ENCODE results near the gene NLGN1. TPM values are rescaled to one million over a fixed set of nuclear protein-coding genes. Genes with fewer than 3 reads are reported as not detected.

NLGN1 gene
- total RNA-seq, 1 experiment from 2014 or later, result not detected

DNA sequence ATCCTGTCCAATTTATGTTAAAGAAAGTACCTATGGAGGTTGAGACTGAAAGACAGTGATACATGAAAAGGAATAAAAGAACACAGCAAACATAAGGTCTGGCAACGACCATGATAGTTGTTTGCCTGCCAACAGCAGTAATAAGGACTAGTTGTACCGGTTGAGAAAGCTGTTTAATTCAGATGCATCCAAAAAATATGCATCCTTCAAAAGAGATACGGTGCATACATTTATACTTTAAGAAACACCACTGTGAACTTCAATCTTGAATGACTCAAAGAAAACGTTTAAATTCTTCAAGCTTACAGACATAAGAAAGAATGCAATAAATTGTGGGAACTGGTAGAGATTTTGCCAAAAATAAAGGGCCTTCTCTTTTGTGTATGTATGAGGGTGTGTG, 492.1 kb downstream of the NLGN1 start:
- Histone ChIP-seq H3K4me3 (replicated peaks in 1 of 2; ENCODE audit: low read depth in 1 of 2, low read length in 2 of 2) (no peak overlapping the region), H3K27ac (ENCODE audit: low read depth, low read length) (no peak overlapping the region), H3K9me3 (ENCODE audit: control insufficient read depth in 1 of 2, insufficient read depth in 1 of 2, low read depth in 1 of 2, low read length in 2 of 2) (no peaks in the 10 kb centered on the region), H3K27me3 (ENCODE audit: insufficient read depth, low read length) (no peaks in the 10 kb centered on the region), H3K79me2 (ENCODE audit: insufficient read depth, low read length) (no peaks in the 10 kb centered on the region), H3K9me2 (ENCODE audit: insufficient read depth) (no peaks in the 10 kb centered on the region), H3K4me2 (ENCODE audit: low read length) (no peak overlapping the region), H3K4me1 (ENCODE audit: control insufficient read depth in 1 of 2, insufficient read depth in 2 of 2, low read length in 2 of 2) (no peaks in the 10 kb centered on the region), H4K20me1 (ENCODE audit: insufficient read depth) (no peaks in the 10 kb centered on the region), H3K9ac (ENCODE audit: low read length) (no peak overlapping the region), H3K36me3 (ENCODE audit: control insufficient read depth in 1 of 2, insufficient read depth in 2 of 2, low read length in 2 of 2) (no peaks in the 10 kb centered on the region), H2AFZ (ENCODE audit: low read depth, low read length, poor library complexity, severe bottlenecking) (no peak overlapping the region)
- TF ChIP-seq POLR2AphosphoS5 (IDR thresholded peaks at IDR 0.05; ENCODE audit: low read depth, low read length), result no peak
- no peak for TF ChIP-seq RAD21 (IDR thresholded peaks at IDR 0.05; ENCODE audit: low read depth)
- TF ChIP-seq EGR1 (IDR thresholded peaks at IDR 0.05; ENCODE audit: low read depth), result no peak
- TF ChIP-seq, protein P1, sequence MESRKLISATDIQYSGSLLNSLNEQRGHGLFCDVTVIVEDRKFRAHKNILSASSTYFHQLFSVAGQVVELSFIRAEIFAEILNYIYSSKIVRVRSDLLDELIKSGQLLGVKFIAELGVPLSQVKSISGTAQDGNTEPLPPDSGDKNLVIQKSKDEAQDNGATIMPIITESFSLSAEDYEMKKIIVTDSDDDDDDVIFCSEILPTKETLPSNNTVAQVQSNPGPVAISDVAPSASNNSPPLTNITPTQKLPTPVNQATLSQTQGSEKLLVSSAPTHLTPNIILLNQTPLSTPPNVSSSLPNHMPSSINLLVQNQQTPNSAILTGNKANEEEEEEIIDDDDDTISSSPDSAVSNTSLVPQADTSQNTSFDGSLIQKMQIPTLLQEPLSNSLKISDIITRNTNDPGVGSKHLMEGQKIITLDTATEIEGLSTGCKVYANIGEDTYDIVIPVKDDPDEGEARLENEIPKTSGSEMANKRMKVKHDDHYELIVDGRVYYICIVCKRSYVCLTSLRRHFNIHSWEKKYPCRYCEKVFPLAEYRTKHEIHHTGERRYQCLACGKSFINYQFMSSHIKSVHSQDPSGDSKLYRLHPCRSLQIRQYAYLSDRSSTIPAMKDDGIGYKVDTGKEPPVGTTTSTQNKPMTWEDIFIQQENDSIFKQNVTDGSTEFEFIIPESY (IDR thresholded peaks at IDR 0.05; ENCODE audit: extremely low read depth, insufficient replicate concordance, low read length), result no peak
- TF ChIP-seq, protein P2, sequence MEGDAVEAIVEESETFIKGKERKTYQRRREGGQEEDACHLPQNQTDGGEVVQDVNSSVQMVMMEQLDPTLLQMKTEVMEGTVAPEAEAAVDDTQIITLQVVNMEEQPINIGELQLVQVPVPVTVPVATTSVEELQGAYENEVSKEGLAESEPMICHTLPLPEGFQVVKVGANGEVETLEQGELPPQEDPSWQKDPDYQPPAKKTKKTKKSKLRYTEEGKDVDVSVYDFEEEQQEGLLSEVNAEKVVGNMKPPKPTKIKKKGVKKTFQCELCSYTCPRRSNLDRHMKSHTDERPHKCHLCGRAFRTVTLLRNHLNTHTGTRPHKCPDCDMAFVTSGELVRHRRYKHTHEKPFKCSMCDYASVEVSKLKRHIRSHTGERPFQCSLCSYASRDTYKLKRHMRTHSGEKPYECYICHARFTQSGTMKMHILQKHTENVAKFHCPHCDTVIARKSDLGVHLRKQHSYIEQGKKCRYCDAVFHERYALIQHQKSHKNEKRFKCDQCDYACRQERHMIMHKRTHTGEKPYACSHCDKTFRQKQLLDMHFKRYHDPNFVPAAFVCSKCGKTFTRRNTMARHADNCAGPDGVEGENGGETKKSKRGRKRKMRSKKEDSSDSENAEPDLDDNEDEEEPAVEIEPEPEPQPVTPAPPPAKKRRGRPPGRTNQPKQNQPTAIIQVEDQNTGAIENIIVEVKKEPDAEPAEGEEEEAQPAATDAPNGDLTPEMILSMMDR (IDR thresholded peaks at IDR 0.05 in 2 of 3, conservative IDR thresholded peaks at IDR 0.05 in 1 of 3; ENCODE audit: borderline replicate concordance in 1 of 3, insufficient read depth in 1 of 3, low read depth in 2 of 3, low read length in 2 of 3), result no peak
- TF ChIP-seq TCF7L2 (IDR thresholded peaks at IDR 0.05; ENCODE audit: borderline replicate concordance, extremely low read depth, insufficient read depth, insufficient read length), result no peak
- TF ChIP-seq, protein P3, sequence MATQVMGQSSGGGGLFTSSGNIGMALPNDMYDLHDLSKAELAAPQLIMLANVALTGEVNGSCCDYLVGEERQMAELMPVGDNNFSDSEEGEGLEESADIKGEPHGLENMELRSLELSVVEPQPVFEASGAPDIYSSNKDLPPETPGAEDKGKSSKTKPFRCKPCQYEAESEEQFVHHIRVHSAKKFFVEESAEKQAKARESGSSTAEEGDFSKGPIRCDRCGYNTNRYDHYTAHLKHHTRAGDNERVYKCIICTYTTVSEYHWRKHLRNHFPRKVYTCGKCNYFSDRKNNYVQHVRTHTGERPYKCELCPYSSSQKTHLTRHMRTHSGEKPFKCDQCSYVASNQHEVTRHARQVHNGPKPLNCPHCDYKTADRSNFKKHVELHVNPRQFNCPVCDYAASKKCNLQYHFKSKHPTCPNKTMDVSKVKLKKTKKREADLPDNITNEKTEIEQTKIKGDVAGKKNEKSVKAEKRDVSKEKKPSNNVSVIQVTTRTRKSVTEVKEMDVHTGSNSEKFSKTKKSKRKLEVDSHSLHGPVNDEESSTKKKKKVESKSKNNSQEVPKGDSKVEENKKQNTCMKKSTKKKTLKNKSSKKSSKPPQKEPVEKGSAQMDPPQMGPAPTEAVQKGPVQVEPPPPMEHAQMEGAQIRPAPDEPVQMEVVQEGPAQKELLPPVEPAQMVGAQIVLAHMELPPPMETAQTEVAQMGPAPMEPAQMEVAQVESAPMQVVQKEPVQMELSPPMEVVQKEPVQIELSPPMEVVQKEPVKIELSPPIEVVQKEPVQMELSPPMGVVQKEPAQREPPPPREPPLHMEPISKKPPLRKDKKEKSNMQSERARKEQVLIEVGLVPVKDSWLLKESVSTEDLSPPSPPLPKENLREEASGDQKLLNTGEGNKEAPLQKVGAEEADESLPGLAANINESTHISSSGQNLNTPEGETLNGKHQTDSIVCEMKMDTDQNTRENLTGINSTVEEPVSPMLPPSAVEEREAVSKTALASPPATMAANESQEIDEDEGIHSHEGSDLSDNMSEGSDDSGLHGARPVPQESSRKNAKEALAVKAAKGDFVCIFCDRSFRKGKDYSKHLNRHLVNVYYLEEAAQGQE (IDR thresholded peaks at IDR 0.05; ENCODE audit: low read depth), result no peak
- TF ChIP-seq SP1 (IDR thresholded peaks at IDR 0.05; ENCODE audit: low read depth), result no peak
- TF ChIP-seq SRF (IDR thresholded peaks at IDR 0.05; ENCODE audit: low read depth), result no peak
- TF ChIP-seq ZNF274 (IDR thresholded peaks at IDR 0.05; ENCODE audit: low read depth, low read length), result no peak
- no peak for TF ChIP-seq SIN3A (IDR thresholded peaks at IDR 0.05; ENCODE audit: low read depth)
- TF ChIP-seq, protein P4, sequence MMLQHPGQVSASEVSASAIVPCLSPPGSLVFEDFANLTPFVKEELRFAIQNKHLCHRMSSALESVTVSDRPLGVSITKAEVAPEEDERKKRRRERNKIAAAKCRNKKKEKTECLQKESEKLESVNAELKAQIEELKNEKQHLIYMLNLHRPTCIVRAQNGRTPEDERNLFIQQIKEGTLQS (IDR thresholded peaks at IDR 0.05), result no peak
- no peak for TF ChIP-seq EZH2phosphoT487 (IDR thresholded peaks at IDR 0.05; ENCODE audit: borderline replicate concordance)
- no peak for DNase-seq (ENCODE audit: low read depth, low spot score)
- CTCF ChIA-PET, result no interaction called here
- RAD21 ChIA-PET (ENCODE audit: low non-redundant PET in 1 of 2, low total read pairs in 2 of 2, uncharacterized antibody in 2 of 2, unreplicated experiment in 2 of 2), result no interaction called here
- no TSS peak for BruUV-seq (replicated peaks)
- ATAC-seq, result no peak
- POLR2A ChIA-PET, result no interaction called here
- intact Hi-C loops (cut with micrococcal nuclease), result no loop called here
